Activated CD4-positive, alpha-beta T cell treated with anti-CD3 and anti-CD28 coated beads for 24 hours (primary cell): ENCODE results near the gene PTPRZ1.

ENCODE experiments used
- DNase-seq, 2 donors: peaks; one replicate each; pipeline ENCODE4 v3.0.0-alpha.2; 2020; ENCODE audit warnings: low read depth in 2 of 2

PTPRZ1 gene

GRCh38 chr7:121872831-121873288, at the start of gene PTPRZ1:
Gene PTPRZ1 (plus strand): TSS chr7:121873161. CDS start chr7:121873500, 339 bp downstream.
- DNase-seq, result no peak

- no peak for DNase-seq
Observed at GRCh38 chr7:121824276-121824675, 48.7 kb upstream of the PTPRZ1 start.

GRCh38 chr7:121831351-121831750, 41.6 kb upstream of the PTPRZ1 start:
- no peak for DNase-seq

- no peak for DNase-seq
Observed at GRCh38 chr7:121831801-121832200, 41.2 kb upstream of the PTPRZ1 start.

GRCh38 chr7:121832347-121832746, 40.6 kb upstream of the PTPRZ1 start:
- no peak for DNase-seq

GRCh38 chr7:121833991-121834390, 39.0 kb upstream of the PTPRZ1 start:
- DNase-seq, result no peak

- no peak for DNase-seq
Observed at GRCh38 chr7:121837462-121837861, 35.5 kb upstream of the PTPRZ1 start.

GRCh38 chr7:121847041-121847440, 25.9 kb upstream of the PTPRZ1 start:
- DNase-seq, result no peak

GRCh38 chr7:121853307-121853706, 19.7 kb upstream of the PTPRZ1 start:
- no peak for DNase-seq

GRCh38 chr7:121860953-121861352, 12.0 kb upstream of the PTPRZ1 start:
- no peak for DNase-seq

- DNase-seq, result no peak
Observed at GRCh38 chr7:121862591-121862990, 10.4 kb upstream of the PTPRZ1 start.

- no peak for DNase-seq
Observed at GRCh38 chr7:121871188-121871587, 1.8 kb upstream of the PTPRZ1 start.

- DNase-seq, result no peak
Observed at GRCh38 chr7:121873289-121874194, 581 bp downstream of the PTPRZ1 start.

GRCh38 chr7:121874298-121874697, 1.3 kb downstream of the PTPRZ1 start:
- no peak for DNase-seq

GRCh38 chr7:121875203-121875602, 2.2 kb downstream of the PTPRZ1 start:
- DNase-seq, result no peak

GRCh38 chr7:121876656-121877500, 3.9 kb downstream of the PTPRZ1 start:
- no peak for DNase-seq

- no peak for DNase-seq
Observed at GRCh38 chr7:121878918-121879464, 6.0 kb downstream of the PTPRZ1 start.

GRCh38 chr7:121879544-121879943, 6.6 kb downstream of the PTPRZ1 start:
- DNase-seq, result no peak

- DNase-seq, result no peak
Observed at GRCh38 chr7:121882731-121883130, 9.8 kb downstream of the PTPRZ1 start.

- DNase-seq, result no peak
Observed at GRCh38 chr7:121885166-121885920, 12.4 kb downstream of the PTPRZ1 start.

GRCh38 chr7:121887634-121888033, 14.7 kb downstream of the PTPRZ1 start:
- DNase-seq, result no peak

GRCh38 chr7:121890833-121891232, 17.9 kb downstream of the PTPRZ1 start:
- no peak for DNase-seq
